Loucy (cell line): ENCODE data around the gene FRA10AC1.

Experiments used
- CTCF ChIP-seq: fragments of 200-600 bp; sonication (generic); conservative IDR thresholded peaks from 2 replicates; pipeline ENCODE4 v1.5.1; 2014; ENCODE audit warnings: mild to moderate bottlenecking, antibody characterized with exemption, low read length
- EZH2phosphoT487 ChIP-seq: fragments of 200-600 bp; IDR thresholded peaks from 2 replicates; pipeline ENCODE4 v1.6.1; 2018; ENCODE audit warnings: antibody characterized with exemption, mild to moderate bottlenecking, moderate library complexity, borderline replicate concordance

- TF ChIP-seq CTCF (no peak), EZH2phosphoT487 (no peak)
Observed at GRCh38 chr10:93629647-93630305, 72.6 kb downstream of the FRA10AC1 start.
